ENCODE data around the gene THNSL1.

- TF ChIP-seq, protein P1, sequence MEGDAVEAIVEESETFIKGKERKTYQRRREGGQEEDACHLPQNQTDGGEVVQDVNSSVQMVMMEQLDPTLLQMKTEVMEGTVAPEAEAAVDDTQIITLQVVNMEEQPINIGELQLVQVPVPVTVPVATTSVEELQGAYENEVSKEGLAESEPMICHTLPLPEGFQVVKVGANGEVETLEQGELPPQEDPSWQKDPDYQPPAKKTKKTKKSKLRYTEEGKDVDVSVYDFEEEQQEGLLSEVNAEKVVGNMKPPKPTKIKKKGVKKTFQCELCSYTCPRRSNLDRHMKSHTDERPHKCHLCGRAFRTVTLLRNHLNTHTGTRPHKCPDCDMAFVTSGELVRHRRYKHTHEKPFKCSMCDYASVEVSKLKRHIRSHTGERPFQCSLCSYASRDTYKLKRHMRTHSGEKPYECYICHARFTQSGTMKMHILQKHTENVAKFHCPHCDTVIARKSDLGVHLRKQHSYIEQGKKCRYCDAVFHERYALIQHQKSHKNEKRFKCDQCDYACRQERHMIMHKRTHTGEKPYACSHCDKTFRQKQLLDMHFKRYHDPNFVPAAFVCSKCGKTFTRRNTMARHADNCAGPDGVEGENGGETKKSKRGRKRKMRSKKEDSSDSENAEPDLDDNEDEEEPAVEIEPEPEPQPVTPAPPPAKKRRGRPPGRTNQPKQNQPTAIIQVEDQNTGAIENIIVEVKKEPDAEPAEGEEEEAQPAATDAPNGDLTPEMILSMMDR (IDR thresholded peaks at IDR 0.05): no peak
- TF ChIP-seq NRF1 (IDR thresholded peaks at IDR 0.05; ENCODE audit: low read depth, low read length): no peak
- no peak for TF ChIP-seq JUND (IDR thresholded peaks at IDR 0.05)
- no peak for TF ChIP-seq POLR2AphosphoS5 (IDR thresholded peaks at IDR 0.05; ENCODE audit: low read depth, low read length)
- TF ChIP-seq, protein P2, sequence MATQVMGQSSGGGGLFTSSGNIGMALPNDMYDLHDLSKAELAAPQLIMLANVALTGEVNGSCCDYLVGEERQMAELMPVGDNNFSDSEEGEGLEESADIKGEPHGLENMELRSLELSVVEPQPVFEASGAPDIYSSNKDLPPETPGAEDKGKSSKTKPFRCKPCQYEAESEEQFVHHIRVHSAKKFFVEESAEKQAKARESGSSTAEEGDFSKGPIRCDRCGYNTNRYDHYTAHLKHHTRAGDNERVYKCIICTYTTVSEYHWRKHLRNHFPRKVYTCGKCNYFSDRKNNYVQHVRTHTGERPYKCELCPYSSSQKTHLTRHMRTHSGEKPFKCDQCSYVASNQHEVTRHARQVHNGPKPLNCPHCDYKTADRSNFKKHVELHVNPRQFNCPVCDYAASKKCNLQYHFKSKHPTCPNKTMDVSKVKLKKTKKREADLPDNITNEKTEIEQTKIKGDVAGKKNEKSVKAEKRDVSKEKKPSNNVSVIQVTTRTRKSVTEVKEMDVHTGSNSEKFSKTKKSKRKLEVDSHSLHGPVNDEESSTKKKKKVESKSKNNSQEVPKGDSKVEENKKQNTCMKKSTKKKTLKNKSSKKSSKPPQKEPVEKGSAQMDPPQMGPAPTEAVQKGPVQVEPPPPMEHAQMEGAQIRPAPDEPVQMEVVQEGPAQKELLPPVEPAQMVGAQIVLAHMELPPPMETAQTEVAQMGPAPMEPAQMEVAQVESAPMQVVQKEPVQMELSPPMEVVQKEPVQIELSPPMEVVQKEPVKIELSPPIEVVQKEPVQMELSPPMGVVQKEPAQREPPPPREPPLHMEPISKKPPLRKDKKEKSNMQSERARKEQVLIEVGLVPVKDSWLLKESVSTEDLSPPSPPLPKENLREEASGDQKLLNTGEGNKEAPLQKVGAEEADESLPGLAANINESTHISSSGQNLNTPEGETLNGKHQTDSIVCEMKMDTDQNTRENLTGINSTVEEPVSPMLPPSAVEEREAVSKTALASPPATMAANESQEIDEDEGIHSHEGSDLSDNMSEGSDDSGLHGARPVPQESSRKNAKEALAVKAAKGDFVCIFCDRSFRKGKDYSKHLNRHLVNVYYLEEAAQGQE (IDR thresholded peaks at IDR 0.05; ENCODE audit: low read depth, low read length): no peak
- TF ChIP-seq YY1 (IDR thresholded peaks at IDR 0.05; ENCODE audit: low read depth): no peak
- TF ChIP-seq RAD21 (IDR thresholded peaks at IDR 0.05; ENCODE audit: low read length): no peak
- no peak for TF ChIP-seq SMC3 (IDR thresholded peaks at IDR 0.05; ENCODE audit: low read depth, low read length)
- no peak for TF ChIP-seq EP300 (IDR thresholded peaks at IDR 0.05; ENCODE audit: borderline replicate concordance in 1 of 2, low read depth in 1 of 2, low read length in 1 of 2)
- TF ChIP-seq TAF1 (IDR thresholded peaks at IDR 0.05; ENCODE audit: borderline replicate concordance, low read depth, low read length): no peak
- TF ChIP-seq, protein P3, sequence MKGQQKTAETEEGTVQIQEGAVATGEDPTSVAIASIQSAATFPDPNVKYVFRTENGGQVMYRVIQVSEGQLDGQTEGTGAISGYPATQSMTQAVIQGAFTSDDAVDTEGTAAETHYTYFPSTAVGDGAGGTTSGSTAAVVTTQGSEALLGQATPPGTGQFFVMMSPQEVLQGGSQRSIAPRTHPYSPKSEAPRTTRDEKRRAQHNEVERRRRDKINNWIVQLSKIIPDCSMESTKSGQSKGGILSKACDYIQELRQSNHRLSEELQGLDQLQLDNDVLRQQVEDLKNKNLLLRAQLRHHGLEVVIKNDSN (IDR thresholded peaks at IDR 0.05; ENCODE audit: borderline replicate concordance, low read depth): no peak
These were observed 6.9 kb downstream of the THNSL1 start for GRCh38 chr10:25023278-25023677.

Measured in SK-N-SH (cell line).